Fibroblast of the aortic adventitia (primary cell): ENCODE results near the gene PIKFYVE. TPM values are rescaled to one million over a fixed set of nuclear protein-coding genes. Genes with fewer than 3 reads are reported as not detected.

Experiments used
- DNase-seq: peaks from one replicate; pipeline ENCODE4 v3.0.0-alpha.2; 2010; ENCODE audit warnings: low read depth
- H3K4me3 ChIP-seq: 2 replicates; pipeline ENCODE4 v1.5.1; 2011; ENCODE audit warnings: low read depth, mild to moderate bottlenecking, control low read depth, low read length, moderate library complexity
- total RNA-seq: library from RNA; depleted of rRNA; stranded (reverse); fragments of >200 nt; gene quantifications from 2 replicates; pipeline ENCODE4 v1.2.3, GENCODE V29; 2012; ENCODE audit warnings: low replicate concordance
- TF ChIP-seq, protein P1 (sequence below): IDR thresholded peaks from 2 replicates; pipeline ENCODE4 v1.5.1; 2011; ENCODE audit warnings: mild to moderate bottlenecking, low read length, control low read depth, inconsistent platforms; ENCODE audit not compliant: insufficient read depth

Gene PIKFYVE
- total RNA-seq, 1 donor: 45.8 TPM

DNA sequence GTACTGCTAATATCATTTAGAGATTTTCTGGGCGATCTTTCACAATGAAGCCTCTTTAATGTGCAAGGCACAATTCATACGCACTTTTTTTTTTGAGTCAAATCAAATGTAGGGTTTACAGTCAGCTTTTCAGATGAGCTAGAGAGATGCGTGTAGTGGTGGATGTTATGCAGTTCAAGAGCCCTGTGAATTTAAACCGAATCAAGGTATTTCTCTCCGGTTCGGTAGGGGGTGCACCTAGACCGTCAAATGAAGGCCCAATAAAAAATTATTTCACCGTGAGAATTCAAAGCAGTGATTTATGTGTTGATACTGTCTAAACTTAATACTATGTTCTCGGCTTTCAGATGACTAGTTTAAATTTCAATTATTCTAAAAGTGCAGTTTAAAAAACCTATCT is 141.6 kb downstream of the PIKFYVE start:
- no peak overlapping the region for H3K4me3 ChIP-seq
- TF ChIP-seq, protein P1, sequence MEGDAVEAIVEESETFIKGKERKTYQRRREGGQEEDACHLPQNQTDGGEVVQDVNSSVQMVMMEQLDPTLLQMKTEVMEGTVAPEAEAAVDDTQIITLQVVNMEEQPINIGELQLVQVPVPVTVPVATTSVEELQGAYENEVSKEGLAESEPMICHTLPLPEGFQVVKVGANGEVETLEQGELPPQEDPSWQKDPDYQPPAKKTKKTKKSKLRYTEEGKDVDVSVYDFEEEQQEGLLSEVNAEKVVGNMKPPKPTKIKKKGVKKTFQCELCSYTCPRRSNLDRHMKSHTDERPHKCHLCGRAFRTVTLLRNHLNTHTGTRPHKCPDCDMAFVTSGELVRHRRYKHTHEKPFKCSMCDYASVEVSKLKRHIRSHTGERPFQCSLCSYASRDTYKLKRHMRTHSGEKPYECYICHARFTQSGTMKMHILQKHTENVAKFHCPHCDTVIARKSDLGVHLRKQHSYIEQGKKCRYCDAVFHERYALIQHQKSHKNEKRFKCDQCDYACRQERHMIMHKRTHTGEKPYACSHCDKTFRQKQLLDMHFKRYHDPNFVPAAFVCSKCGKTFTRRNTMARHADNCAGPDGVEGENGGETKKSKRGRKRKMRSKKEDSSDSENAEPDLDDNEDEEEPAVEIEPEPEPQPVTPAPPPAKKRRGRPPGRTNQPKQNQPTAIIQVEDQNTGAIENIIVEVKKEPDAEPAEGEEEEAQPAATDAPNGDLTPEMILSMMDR: no peak
- DNase-seq: peak; percentile 20

Other genes with a start within 250 kb of the PIKFYVE start
- 5.0 and 15.1 TPM in 2 replicates for gene PLEKHM3, start 240.7 kb upstream of the PIKFYVE start, total RNA-seq
- not detected in 2 replicates for gene CRYGD, start 141.7 kb upstream of the PIKFYVE start, total RNA-seq
- gene CRYGC, start 136.4 kb upstream of the PIKFYVE start, total RNA-seq: not detected in 2 replicates
- gene CRYGB, start 120.1 kb upstream of the PIKFYVE start, total RNA-seq: not detected in 2 replicates
- not detected in 2 replicates for gene CRYGA, start 102.7 kb upstream of the PIKFYVE start, total RNA-seq
- not detected in 2 replicates for gene C2orf80, start 76.2 kb upstream of the PIKFYVE start, total RNA-seq
- 196 and 291 TPM in 2 replicates for gene IDH1, start 11.2 kb upstream of the PIKFYVE start, total RNA-seq
- gene PTH2R, start 140.5 kb downstream of the PIKFYVE start, total RNA-seq: 0.33 TPM in 1 of 2 replicates, not detected in the other